ENCODE measurements around the gene FAM187B.

GRCh38 chr19:35268536-35269437 is 40.2 kb upstream of the FAM187B start, which contains the start of gene USF2:
- TF ChIP-seq, protein P1, sequence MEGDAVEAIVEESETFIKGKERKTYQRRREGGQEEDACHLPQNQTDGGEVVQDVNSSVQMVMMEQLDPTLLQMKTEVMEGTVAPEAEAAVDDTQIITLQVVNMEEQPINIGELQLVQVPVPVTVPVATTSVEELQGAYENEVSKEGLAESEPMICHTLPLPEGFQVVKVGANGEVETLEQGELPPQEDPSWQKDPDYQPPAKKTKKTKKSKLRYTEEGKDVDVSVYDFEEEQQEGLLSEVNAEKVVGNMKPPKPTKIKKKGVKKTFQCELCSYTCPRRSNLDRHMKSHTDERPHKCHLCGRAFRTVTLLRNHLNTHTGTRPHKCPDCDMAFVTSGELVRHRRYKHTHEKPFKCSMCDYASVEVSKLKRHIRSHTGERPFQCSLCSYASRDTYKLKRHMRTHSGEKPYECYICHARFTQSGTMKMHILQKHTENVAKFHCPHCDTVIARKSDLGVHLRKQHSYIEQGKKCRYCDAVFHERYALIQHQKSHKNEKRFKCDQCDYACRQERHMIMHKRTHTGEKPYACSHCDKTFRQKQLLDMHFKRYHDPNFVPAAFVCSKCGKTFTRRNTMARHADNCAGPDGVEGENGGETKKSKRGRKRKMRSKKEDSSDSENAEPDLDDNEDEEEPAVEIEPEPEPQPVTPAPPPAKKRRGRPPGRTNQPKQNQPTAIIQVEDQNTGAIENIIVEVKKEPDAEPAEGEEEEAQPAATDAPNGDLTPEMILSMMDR (IDR thresholded peaks at IDR 0.05; ENCODE audit: low read depth, low read length, missing input control) = no peak
- no peak for TF ChIP-seq RAD21 (IDR thresholded peaks at IDR 0.05)
- no peak for TF ChIP-seq JUND (IDR thresholded peaks at IDR 0.05)

Measured in liver (tissue), 3 donors.